NCI-H146 (cell line): Measurements from ENCODE around the gene VSTM5.

ENCODE experiments used
- DNase-seq: peaks from one replicate; lab custom pipeline; 2025; lab: John Stamatoyannopoulos, UW

The VSTM5 gene

DNA sequence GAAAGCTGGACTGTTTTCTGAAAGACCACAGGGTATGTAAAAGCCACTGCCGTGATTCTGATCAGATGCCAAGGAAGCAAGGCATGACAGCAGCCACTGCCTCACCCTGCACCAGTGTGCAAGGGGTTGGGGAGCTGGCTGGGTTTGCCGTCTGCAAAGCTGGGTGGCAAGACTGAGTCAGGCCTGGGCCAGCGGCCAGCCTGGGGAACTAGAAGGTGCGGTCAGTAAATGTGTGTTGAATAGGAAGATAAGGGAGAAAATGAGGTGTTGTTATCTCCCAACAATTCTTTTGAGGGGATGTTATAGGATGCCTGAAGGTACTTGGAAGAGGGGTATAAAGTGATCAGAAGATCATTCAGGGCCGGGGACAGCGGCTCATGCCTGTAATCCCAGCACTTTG, 8.0 kb downstream of the VSTM5 start:
- no peak for DNase-seq

GRCh38 chr11:93842034-93842433, 8.4 kb downstream of the VSTM5 start:
- DNase-seq, result no peak

- DNase-seq, result no peak
Observed at GRCh38 chr11:93841446-93841845, 9.0 kb downstream of the VSTM5 start.

DNA sequence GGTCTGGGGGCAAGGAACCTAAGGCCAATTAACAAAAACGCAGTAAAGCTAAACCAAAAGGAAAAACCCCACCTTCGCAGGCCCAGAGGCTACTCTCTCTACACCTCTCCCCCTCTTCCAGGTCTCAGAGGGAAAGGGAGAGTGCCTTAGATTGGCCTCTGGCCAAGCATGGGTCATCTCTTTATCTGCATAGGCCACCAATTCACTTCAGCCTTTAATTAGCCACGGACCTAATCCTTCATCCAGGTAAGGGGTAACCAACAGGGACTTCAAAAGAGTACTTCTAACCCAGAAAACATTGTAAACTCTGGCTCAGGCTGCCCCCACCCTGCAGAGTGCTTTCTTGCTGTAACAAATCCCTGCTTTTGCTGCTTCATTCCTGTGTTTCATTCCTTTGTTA, 9.4 kb downstream of the VSTM5 start:
- no peak for DNase-seq

DNA sequence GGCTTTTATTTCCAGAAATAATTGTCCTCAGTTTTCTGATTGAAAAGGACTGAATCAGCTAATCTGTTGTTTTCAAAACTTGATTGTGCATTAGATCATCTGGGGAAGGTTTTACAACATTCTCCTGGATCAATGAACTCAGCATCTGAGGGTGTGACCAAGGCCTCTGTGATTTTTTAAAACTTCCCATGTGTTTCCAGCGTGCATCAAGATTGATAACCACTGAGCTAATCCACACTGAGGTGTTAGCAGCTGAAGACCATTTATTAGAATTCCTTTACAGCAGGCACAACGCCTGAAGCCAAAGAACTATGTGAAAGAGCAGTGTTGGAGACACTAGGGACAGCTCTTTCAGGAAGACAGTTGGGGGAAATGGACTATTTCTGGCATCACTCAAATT, 10.2 kb downstream of the VSTM5 start:
- no peak for DNase-seq

- DNase-seq, result no peak
Observed at GRCh38 chr11:93838967-93839366, 11.5 kb downstream of the VSTM5 start.

GRCh38 chr11:93832780-93833179, 17.6 kb downstream of the VSTM5 start:
- no peak for DNase-seq

GRCh38 chr11:93831343-93832127, 18.9 kb downstream of the VSTM5 start:
- no peak for DNase-seq

GRCh38 chr11:93829598-93829997, 20.8 kb downstream of the VSTM5 start:
- DNase-seq, result no peak

DNA sequence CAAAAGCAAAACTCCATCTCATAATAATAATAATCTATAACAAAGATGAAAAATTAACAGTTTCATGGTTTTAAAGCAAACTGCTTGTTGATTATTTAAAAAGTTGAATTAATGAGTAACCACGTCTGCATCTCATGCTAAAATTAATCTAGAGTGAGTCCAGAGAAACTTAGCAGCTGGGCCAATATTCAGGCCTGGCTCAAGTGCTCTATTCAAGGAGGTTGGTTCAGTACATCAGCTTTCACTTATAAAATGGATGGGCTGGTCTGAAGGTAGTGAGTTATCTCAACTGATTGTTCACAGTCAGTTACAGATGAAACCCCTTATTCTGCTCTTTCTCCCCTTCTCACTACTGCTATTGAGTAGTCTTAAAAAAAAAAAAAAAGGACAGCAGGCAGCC, 23.1 kb downstream of the VSTM5 start:
- no peak for DNase-seq

GRCh38 chr11:93823210-93823609, 27.2 kb downstream of the VSTM5 start:
- DNase-seq, result no peak

DNA sequence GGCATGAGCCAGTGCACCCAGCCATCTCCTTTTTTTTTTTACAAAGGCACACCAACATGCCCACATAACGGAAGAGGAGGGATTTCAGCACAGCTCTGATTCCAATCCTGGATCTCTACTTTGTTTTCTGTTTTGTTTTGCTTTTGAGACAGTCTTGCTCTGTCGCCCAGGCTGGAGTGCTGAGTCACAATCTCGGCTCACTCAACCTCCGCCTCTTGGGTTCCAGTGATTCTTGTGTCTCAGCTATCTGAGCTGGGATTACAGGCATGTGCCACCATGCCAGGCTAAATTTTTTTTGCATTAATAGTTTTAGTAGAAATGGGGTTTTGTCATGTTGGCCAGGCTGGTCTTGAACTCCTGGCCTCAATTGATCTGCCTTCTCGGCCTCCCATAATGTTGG, 28.1 kb downstream of the VSTM5 start:
- no peak for DNase-seq

- no peak for DNase-seq
Observed at GRCh38 chr11:93821617-93822016, 28.8 kb downstream of the VSTM5 start.

- no peak for DNase-seq
Observed at GRCh38 chr11:93820847-93821246, 29.6 kb downstream of the VSTM5 start.

DNA sequence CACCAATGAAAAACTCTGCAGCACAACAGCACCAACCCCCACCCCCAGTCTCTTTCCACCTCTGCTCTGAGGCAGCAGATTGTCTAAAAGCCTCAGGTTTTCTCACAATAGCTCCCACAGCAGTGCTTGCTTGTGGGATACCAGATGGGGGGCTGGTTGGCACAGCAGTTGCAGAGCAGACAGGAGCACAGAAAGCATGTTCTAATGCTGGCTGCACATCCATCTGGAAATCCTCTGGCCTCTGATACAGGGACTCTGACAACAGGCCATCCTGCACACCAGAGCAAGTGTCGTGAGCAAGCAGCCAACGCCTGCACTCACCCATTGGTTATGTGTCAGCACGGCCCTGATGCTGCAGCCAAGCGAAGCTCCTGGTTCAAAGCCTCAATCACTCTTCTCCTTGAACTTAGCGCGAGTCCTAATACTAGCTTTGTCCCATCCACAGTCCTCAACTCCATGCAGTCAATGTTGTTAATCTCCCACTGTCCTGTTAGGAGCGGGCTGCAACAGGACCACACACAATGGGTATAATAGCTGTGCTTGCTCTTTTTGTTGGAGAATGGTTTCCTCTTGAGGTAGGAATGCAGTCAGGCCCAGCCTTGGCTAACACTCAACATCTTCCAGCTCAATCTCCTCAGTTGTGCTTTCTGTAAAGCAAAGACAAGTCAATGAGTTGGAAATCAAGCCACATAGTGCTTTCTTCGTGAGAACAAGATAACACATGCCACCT, 30.3 kb downstream of the VSTM5 start:
- DNase-seq, result no peak

DNA sequence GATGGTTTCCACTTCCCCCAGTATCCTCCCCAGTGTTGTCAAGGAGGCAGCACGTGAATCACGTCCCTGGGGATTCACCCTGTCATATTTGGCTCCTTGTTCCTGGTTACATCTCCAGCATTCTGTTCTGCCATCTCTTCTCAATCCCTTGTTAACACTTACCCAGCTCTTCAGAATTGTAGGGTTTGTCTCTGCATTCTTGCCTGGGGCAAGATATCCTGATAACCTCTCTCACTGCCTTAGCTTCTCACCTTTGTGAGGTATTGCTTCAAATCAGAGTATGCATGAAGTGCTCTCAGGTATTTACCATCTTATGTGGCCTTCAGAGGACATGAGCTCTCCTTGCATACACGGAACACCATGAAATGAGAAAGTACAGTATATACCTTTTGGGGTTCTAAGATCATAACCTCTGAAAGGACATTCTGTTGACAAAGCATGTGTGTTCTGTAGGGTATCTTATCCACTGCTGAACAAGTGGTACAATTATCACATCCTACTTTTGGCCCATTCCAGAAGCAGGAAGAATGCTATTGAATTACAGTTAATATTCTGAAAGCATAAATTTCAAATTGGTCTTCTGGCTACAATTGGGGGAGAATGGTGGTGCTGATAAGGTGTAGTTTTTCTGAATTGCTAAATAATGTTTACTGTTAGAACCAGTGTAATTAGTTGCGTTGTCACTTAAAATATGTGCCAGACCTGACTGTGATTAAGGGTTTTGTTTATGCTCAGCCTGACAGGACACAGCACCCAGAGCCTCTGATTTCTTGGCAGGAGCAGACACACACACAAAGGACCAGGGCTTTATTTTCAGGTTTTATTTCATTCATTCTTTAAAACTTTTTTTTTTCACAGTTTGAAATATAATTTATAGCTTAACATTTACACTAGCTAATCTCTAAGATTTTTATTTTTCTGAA, 32.7 kb downstream of the VSTM5 start:
- peak; percentile 5 for DNase-seq

- no peak for DNase-seq
Observed at GRCh38 chr11:93814966-93815633, 35.3 kb downstream of the VSTM5 start.

GRCh38 chr11:93813974-93814373, 36.4 kb downstream of the VSTM5 start:
- no peak for DNase-seq

DNA sequence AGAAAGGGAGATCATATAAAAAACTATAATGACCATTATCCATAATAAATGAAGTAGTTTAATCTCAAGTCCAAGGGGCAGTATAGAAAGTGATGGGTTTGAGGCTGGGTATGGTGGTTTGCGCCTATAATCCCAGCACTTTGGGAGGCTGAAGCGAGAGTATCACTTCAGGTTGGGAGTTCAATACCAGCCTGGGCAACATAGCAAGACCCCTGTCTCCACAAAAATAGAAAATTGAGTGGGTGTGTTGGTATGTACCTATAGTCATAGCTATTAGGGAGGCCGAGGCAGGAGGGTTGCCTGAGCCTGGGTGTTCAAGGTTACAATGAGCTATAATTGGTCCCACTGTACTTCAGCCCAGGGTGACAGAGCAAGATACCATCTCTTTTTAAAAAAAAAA, 42.4 kb downstream of the VSTM5 start:
- DNase-seq, result no peak

DNA sequence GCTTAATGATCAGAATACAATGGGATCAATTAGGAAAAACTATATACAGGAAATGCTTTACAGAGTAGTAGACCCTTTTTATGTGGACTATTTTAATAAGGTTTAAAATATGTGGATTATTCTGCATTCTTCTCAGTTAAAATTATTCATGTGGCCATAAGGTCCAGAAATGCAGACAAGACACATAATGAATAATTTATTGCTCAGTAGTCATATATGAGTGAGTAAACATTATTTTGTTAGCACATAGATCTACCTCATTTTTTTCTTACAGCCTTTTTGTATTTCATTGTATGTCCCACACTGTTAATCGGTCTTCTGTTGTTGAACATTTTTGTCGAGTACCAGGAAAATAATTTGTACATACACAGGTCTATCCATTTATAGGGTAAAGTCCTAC, 45.5 kb downstream of the VSTM5 start:
- no peak for DNase-seq

- DNase-seq, result no peak
Observed at GRCh38 chr11:93801366-93801765, 49.1 kb downstream of the VSTM5 start.
